HTERT RPE-1 (cell line): ENCODE data around the gene GET4.
"Not testable (repeated sequence)": the region's sequence is repeated elsewhere in the genome, so short reads cannot be mapped to it uniquely, and the experiment has no call there.

Source experiments
- in situ Hi-C: fragments of 300-500 bp; cut with MboI; formaldehyde crosslinking; loops from 4 replicates; pipeline ENCODE4 v1.14.3; 2020; ENCODE audit warnings: low sequenced_read_pairs

The GET4 gene

GRCh38 chr7:898460-898854 lies 22.1 kb downstream of the GET4 start:
- in situ Hi-C loops: no loop called here

DNA sequence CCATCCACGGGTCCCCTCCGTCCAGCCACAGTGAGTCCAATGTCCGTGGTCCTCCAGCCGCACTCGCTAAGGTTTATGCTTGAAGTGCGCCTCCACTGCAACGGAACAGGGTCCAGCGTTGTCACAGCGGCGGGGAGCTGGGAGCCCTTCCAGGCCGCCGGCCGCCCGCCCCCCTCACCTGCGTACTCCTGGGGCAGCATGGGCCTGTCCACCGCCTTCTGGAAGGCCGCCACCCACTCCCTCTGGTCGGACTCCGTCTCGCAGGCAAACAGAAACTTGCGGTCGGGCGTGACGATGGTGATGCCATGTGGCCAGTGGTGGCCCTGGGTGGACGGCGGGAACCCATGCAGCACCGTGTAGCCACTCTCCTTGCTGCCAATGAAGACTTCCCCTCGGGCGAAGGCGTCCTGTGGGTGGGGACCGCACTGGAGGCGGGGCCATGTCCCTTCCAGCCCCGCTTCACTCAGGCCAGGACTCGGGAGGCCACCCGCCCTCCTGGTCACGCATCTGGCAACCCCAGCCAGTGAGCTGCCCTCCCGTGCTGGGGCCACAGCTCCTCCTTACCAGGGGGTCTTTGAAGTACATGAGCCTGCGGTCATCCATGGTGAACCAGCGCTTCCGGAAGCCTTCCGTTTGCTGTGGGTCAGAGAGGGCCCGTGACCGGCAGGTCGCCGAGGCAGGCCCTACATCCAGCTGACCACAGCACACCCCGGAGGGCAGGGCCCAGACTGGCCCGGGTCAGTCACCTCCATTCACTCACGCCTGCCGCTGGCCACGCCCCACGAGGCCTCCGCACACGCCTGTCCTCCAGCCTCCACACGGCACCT lies 22.7 kb downstream of the GET4 start:
- in situ Hi-C loops: no loop called here

DNA sequence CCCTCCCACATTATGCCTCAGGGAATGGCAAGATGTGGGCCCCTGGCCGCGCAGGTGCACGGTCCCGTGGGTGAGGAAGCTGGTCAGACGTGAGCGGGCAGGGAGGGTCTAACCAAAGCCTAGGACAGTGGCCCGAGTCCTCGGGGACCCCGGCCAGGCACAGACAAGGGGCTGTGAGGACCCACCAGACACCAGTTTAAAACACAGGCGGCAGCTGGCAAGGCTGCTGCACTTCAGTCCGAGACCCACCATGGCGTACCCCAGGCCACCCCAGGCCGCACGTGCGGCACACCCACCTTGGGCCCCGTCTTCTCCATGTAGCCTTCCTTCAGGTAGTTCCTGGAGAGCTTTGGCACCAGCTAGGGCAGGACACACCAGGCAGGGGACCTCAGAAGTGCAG lies 23.5 kb downstream of the GET4 start:
- in situ Hi-C loops: no loop called here

GRCh38 chr7:900331-901040 lies 24.1 kb downstream of the GET4 start:
- in situ Hi-C loops: no loop called here

- in situ Hi-C loops: no loop called here
Measured at GRCh38 chr7:901041-901387, 24.7 kb downstream of the GET4 start.

DNA sequence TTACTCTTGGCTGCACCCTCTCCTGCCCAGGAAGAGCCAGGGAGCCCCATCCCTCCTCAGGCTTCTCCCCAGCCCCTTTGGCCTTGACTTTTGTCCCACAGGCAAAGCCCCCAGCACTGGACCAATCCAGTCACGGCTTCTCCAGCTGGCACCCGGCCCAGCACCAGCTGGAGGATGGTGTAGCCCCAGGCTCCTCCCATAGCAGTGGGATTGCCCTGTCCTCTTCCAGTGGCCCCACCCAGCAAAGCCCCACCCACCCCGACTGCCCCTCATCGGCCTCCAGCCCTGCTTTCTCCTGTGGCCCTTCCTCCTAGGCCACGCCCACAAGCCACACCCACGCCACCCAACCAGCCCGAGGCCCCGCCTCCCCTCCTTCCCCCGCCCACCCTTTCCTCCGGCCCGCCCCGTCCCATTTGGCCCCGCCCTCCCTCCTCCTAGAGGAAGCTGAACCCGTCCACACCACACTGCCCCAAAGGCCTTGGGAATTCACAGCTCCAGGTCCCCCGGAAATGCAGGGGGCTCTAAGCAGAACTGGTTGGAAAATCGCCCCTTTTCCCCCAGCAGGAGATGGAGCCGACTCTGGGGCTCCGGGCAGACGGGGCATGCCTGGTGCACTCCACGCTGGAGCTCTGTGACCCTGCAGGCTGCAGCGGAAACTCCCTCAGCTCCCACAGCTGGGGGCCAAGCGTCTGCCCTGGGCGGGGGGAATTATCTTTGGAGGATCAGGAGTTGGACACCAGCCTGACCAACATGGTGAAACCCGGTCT lies 25.2 kb downstream of the GET4 start:
- in situ Hi-C loops: no loop called here

DNA sequence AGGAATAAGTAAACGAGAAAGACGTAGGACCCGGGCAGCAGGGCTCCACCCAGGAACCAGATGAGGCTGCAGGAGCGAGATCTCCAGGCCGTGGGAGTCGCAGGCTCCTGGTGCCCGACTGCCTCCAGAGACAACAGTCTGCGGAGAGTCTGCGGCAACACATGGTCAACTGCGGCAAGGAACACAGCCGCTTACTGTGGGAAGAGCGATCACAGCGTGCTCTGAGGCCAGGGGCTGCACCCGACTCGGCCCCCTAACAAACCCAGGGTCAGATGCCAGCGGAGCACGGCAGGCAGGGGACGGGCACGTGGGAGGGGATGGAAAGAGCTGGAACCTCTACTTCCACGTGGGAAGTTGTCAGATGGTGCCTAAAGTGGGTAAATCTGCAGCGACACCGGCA lies 26.6 kb downstream of the GET4 start:
- in situ Hi-C loops: no loop called here

GRCh38 chr7:903921-904755 lies 27.8 kb downstream of the GET4 start:
- in situ Hi-C loops: no loop called here

DNA sequence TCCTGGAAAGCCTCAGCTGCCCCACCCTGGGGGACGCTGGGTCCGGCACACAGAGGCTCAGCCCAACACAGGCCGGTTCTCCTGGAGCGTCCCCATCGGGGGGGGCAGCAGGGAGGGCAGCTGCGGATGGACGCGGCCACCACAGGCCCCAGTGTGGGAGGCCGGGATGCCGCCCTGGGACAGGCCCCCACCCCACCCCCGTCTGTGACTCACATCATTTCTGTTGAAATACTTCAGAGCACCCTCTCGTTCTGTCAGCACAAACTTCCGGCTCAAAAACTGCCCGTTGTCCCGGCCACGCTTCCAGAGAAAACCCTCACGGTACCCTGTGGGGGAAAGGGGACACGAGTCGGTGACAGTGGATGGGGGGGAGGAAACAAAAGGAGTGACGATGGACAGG lies 28.5 kb downstream of the GET4 start:
- in situ Hi-C loops: no loop called here

- in situ Hi-C loops: no loop called here
Measured at GRCh38 chr7:906776-907157, 30.4 kb downstream of the GET4 start.

DNA sequence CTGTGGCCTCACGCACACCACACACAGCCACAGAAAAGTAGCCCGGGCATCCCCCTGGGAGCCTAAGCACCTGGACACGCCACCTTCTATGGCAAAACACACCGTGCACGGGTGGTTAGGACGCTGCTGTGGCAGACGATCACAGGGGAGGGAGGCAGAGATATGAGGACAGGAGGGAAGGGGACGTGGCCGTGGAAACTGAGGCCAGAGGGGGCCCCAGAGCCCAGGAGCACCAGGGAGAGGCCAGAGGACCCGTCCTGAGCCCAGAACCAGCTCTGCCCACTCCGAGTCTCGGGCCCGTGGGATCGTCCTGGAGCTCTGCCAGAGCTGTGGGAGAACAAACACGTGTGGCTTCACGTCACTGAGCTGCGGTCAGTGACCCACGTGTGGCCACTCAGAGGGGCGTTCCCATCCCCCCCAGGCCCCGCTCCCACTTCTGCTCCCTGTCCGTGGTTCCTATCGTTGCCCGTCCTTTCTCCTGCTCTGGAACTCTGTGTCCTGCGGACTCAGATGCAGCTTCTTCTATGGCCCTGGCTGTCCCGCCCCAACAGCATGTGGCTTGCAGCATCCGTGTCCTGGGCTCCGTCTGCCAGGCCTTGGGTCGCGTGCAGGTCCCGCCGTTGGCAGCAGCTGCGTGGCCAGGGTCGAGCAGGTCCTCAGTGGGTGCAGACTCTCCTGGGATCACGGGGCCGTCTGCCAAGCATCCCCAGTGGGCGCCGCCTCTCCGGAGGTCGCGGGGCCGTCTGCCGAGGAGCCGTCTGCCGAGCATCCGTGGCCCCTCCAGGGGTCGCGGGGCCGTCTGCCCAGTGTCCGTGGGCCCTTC lies 31.0 kb downstream of the GET4 start:
- in situ Hi-C loops: no loop called here

- in situ Hi-C loops: no loop called here
Measured at GRCh38 chr7:908159-908581, 31.8 kb downstream of the GET4 start.

DNA sequence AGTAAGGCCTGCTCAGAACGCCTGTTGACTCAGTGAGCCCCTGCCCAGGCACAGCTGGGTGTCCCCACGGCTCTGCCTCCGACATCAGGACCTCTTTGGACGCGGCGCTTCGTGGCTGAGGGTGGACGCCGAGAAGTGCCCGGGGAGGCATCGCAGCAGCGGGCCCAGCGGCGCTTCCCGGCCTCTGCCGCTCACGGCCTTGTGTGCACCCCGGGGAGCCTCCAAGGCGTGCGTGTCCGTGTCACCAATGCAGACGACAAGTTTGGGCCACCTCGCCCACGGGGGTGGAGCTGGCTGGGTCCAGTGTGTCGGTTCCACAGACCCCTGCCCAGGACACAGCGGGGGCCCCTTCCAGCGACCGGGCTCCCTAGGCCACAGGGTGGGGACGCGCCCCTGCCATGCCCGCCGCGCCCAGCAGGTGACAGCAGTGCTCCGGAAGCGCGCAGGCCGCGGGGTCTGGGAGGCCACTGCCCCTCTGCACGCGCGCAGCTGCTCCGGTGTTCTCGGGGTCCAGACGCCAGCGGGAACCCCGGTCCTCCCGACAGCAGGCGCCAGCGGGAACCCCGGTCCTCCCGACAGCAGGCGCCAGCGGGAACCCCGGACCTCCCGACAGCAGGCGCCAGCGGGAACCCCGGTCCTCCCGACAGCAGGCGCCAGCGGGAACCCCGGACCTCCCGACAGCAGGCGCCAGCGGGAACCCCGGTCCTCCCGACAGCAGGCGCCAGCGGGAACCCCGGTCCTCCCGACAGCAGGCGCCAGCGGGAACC lies 32.4 kb downstream of the GET4 start:
- in situ Hi-C loops: not testable (repeated sequence)

DNA sequence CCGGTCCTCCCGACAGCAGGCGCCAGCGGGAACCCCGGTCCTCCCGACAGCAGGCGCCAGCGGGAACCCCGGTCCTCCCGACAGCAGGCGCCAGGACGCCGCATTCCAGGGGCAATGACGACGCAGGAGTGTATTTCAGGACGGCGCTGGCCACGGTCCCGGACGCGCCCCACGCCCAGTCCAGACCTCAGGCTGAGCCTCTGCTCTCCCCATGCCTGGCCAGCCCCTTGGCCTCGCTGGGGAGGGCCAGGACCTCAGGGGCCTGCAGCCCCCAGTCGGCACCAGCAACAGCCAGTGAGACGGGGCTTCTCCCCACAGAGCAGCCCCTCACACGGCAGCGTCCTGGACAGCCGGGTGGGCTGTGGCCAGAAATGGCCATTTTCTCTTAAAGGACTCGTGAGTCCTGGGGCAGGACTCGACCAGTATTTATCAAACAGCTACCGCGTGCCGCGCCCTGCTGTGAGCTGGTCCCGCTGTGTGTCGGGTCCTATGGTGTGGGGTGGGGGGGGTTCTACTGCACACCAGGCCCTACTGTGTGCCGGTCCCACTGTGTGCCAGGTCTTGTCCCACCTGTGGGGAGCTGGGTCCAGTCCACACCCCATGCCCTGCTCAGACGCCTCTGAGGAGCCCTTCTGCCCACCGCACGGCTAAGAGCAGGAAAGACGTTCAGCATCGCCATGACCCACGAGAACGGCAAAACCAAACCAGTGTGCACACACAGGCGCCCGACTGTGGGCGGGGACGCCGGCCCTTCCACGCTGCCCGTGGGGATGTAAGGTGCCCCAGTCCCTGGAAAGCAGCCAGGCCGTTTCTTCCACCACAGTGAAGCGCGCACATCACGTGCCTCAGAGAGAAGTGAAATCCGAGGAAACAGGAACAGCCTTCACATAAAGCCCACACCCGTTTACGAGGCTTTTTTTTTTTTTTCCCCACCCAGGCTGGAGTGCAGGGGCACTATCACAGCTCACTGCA lies 33.3 kb downstream of the GET4 start:
- in situ Hi-C loops: no loop called here

- in situ Hi-C loops: no loop called here
Measured at GRCh38 chr7:910441-910861, 34.1 kb downstream of the GET4 start.

- in situ Hi-C loops: no loop called here
Measured at GRCh38 chr7:910931-911431, 34.6 kb downstream of the GET4 start.

- in situ Hi-C loops: no loop called here
Measured at GRCh38 chr7:911791-912480, 35.6 kb downstream of the GET4 start.
